Suprapubic skin (tissue), 4 donors: ENCODE data around the gene C12orf56.

ENCODE experiments used
- CTCF ChIP-seq, 2 donors: fragments of 200-600 bp in 1 of 2; fragments of 450-650 bp in 1 of 2; sonication (generic) in 1 of 2; IDR thresholded peaks; one replicate each; pipeline ENCODE4 v1.5.1; 2016 to 2019; ENCODE audit warnings: antibody characterized with exemption in 2 of 2, mild to moderate bottlenecking in 1 of 2, moderate library complexity in 1 of 2
- EP300 ChIP-seq: sonication (generic); formaldehyde crosslinking; IDR thresholded peaks from one replicate; pipeline ENCODE4 v1.6.1; 2017; ENCODE audit warnings: antibody characterized with exemption
- POLR2A ChIP-seq, 2 donors: fragments of 450-650 bp; IDR thresholded peaks; one replicate each; pipeline ENCODE4 v1.6.1; 2017; ENCODE audit warnings: antibody characterized with exemption in 2 of 2, mild to moderate bottlenecking in 2 of 2, moderate library complexity in 2 of 2
- POLR2AphosphoS5 ChIP-seq, 3 donors: sonication (generic); formaldehyde crosslinking; IDR thresholded peaks; one replicate each; pipeline ENCODE4 v1.6.1; 2017; ENCODE audit warnings: antibody characterized with exemption in 3 of 3

- TF ChIP-seq POLR2A (IDR thresholded peaks at IDR 0.05), result no peak
- TF ChIP-seq CTCF (IDR thresholded peaks at IDR 0.05), result no peak
- TF ChIP-seq POLR2AphosphoS5 (IDR thresholded peaks at IDR 0.05), result no peak
- no peak for TF ChIP-seq EP300
Observed at GRCh38 chr12:64318605-64319004, 72.0 kb downstream of the C12orf56 start.
